Measurements from ENCODE around the gene MRPS24. TPM values are rescaled to one million over a fixed set of nuclear protein-coding genes. Genes with fewer than 3 reads are reported as not detected.
"Not testable (repeated sequence)": the region's sequence is repeated elsewhere in the genome, so short reads cannot be mapped to it uniquely, and the experiment has no call there.

The MRPS24 gene
- total RNA-seq, 1 donor from 2014 or later: 83.6 TPM

DNA sequence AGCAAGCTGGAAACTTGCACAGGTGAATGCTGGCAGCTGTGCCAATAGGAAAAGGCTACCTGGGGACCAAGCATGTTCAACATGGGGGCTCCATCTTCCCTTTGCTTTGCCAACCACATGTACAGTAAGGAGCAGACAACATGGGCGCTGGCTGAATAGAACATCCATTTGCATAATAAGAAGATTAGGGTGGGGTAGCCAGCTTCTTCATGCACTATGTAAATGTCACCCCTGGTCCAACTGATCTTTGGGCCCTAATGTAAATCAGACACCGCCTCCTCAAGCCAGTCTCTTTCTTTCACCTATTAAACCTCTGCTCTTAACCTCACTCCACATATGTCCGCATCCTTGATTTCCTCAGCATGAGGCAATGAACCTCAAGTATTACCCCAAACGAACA, 26.0 kb downstream of the MRPS24 start:
- intact Hi-C loops (cut with micrococcal nuclease): no loop called here

DNA sequence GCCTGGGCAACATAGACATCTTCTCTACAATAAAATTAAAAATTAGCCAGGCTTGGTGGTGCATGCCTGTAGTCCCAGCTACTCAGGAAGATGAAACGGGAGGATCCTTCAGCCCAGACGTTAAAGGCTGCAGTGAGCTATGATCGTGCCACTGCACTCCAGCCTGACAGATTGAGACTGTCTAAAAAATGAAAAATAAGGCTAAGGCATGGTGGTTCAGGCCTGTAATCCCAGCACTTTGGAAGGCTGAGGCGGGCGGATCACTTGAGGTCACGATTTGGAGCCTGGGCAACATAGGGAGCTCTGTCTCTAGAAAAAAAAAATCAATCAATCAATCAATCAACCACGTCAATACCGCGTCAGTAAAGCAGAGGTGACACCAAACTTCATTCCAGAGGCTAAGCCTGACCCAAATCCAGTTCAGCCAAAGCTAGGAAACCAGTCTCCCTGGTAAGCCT, 31.1 kb downstream of the MRPS24 start:
- intact Hi-C loops (cut with micrococcal nuclease): loop anchor here (2.0 to 10.0 kb wide), 5 partner anchors 79 to 1893 kb away; partner anchors contain the start of genes BLVRA and COA1

DNA sequence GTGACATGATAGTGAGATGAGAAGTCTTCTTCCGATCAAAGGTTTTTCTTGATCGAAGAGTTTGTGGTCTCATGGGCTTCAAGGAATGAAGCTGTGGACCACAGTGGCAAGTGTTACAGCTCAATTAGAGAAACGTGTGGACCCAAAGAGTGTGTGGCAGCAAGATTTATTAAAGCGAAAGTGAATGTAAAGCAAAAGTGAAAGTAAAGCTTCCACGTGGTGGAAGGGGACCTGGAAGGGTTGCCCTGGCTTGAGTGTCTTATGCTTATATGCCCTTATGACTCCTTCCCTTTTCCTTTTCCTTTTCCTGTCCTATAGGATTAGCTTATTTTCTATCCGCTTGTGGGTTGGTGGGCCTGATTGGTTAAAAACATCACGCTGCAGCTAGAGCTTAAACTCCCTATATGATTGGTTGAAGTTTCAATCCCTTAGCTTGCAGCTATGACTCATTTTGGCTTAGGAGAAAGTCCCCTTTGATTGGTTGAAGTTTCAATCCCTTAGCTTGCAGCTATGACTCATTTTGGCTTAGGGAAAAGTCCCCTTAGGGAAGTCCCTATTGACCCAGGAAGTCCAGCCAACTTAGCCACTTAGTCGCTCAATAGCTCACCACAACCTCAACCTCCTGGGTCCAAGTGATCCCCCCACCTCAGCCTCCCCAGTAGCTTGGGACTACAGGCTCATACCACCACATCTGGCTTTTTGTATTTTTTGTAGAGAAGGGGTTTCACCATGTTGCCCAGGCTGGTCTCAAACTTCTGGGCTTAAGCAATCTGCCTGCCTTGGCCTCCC, 34.7 kb downstream of the MRPS24 start:
- intact Hi-C loops (cut with micrococcal nuclease): loop anchor here (1.0 to 10.0 kb wide), 2 partner anchors 35 to 1890 kb away; partner anchors contain the start of gene MRPS24

DNA sequence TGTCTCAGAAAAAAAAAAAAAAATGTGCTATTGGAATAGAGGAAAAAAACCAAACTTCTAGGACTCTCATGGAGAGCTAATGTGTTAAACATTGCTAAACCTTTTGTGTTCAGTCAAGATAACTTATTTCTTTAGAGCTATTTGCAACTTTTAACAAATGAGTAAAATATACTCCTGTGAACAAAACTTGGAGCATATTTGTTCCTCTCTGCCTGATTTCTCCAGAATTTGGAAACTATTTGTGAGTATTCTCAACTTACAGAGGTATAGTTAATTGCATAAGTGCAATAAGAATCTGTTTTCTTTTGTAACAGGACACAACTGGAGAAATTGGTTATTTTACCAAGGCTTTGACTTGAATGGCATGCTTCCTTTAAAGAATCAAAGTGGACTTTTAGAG, 38.4 kb downstream of the MRPS24 start:
- intact Hi-C loops (cut with micrococcal nuclease): loop anchor here (10.0 kb wide), 1 partner anchor 1886 kb away; no protein-coding TSS in a partner anchor

DNA sequence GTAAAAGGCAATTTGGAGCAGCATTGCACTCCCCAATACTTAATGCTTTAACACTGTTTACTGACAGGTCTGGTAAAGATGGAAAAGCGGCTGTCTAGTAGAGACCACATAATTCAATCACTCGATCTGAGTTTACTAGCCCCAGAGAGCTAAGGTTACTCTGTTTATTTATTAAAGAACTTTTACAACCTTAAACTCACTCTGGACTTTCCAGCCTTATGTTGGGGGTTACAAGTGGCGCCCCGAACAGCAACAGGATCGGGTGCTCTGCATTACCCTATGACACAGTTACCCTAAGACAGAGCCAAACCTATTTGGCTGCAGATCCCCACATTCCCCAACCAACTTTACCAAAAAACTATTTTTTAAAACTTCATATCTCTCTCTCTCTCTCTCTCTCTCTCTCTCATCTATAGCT, 43.9 kb downstream of the MRPS24 start:
- intact Hi-C loops (cut with micrococcal nuclease): no loop called here

DNA sequence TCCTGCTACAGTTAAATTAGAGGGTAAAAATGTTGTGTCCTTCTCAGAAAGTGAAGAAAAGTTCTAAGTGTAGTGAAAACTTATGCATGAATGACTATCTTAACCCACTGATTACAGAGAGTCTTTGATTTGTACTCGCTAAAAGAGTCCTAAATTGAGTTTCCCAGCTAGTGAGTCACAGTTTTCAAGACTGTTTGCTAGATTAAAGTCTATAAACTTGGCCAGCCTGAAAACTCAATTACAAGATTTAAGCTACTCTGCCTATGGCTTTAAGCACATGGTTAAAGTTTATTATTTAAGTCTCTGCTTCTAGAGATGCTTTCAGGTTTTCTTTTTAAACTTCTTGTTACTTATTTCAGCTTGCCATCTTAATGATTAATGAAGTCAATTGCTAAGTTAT, 44.4 kb downstream of the MRPS24 start:
- intact Hi-C loops (cut with micrococcal nuclease): no loop called here

DNA sequence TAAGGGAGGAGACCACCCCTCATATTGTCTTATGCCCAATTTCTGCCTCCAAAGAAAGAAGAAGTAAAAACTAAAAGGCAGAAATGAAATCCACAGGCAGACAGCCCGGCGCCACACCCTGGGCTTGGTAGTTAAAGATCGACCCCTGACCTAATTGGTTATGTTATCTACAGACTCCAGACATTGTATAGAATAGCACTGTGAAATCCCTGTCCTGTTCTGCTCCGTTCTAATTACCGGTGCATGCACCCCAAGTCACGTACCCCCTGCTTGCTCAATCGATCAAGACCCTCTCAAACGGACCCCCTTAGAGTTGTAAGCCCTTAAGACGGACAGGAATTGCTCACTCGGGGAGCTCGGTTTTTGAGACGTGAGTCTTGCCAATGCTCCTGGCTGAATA, 44.8 kb downstream of the MRPS24 start:
- intact Hi-C loops (cut with micrococcal nuclease): not testable (repeated sequence)

DNA sequence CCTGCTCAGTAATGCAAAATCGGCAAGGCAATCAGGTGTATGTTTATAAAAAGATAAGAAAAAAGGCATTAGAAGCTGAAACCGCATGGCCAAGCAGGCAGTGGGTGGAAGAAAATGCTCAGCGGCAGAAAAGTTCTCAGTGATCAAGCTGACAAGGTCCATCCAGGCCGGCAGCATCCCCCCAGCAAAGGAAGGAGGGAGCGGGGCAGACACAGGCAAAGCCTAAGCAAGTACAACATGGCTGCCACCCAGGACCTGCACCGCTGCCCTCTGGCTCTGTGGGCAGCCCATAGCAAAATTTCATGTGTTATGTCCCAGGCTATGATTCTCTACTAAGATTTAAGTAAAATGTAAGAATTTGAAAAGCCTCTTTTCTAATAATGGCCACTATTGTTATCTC, 45.4 kb downstream of the MRPS24 start:
- intact Hi-C loops (cut with micrococcal nuclease): no loop called here

DNA sequence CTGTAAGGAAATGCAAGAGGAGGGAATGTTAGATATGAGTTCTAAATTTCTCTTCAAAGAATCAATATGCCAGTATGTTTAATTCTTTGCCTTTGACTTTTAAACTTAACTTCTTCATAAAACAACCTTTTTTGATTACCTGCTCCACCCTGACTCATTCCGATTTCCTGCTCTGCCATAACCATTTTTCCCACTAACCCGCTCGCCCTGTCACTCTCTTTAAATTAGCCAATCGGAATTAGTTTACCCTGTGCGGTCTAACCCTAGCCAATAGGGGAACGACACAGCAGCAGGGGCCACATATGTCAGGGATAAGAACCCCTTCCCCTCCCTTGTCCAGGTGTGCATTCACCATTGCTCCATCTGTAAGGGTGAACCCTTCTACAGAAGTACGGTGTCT, 45.9 kb downstream of the MRPS24 start:
- intact Hi-C loops (cut with micrococcal nuclease): not testable (repeated sequence)

Other genes starting within 250 kb of the MRPS24 start
- gene COA1, start 140.0 kb downstream of the MRPS24 start, total RNA-seq: 51.1 and 53.5 TPM in 2 replicates
- gene BLVRA, start 110.8 kb downstream of the MRPS24 start, total RNA-seq: 25.5 and 28.6 TPM in 2 replicates
- gene URGCP, start 37.1 kb upstream of the MRPS24 start, total RNA-seq: 22.6 and 23.0 TPM in 2 replicates
- gene UBE2D4, start 56.9 kb upstream of the MRPS24 start, total RNA-seq: 10.3 and 11.7 TPM in 2 replicates
- gene SPDYE1, start 128.4 kb upstream of the MRPS24 start, total RNA-seq: not detected in 2 replicates
- 166 and 173 TPM in 2 replicates for gene DBNL, start 175.2 kb upstream of the MRPS24 start, total RNA-seq
- 0.89 TPM in 2 replicates for gene PGAM2, start 196.1 kb upstream of the MRPS24 start, total RNA-seq
- 31.1 and 38.0 TPM in 2 replicates for gene POLM, start 213.0 kb upstream of the MRPS24 start, total RNA-seq
- gene AEBP1, start 234.8 kb upstream of the MRPS24 start, total RNA-seq: 19.0 and 21.4 TPM in 2 replicates

Data from T-helper 2 cell treated with Interferon-gamma antibody and Interleukin-4, amounts not matched to agents 100 ng/mL and 5 ng/mL, for 36 hours (primary cell).